Measurements from ENCODE around the gene MORN1. TPM values are rescaled to one million over a fixed set of nuclear protein-coding genes. Genes with fewer than 3 reads are reported as not detected.

Gene MORN1
- total RNA-seq, 4 donors from 2014 or later: 0.59 to 20.0 (median 9.5) TPM

GRCh38 chr1:2368053-2368744, 23.2 kb downstream of the MORN1 start:
- DNase-seq: no peak

DNA sequence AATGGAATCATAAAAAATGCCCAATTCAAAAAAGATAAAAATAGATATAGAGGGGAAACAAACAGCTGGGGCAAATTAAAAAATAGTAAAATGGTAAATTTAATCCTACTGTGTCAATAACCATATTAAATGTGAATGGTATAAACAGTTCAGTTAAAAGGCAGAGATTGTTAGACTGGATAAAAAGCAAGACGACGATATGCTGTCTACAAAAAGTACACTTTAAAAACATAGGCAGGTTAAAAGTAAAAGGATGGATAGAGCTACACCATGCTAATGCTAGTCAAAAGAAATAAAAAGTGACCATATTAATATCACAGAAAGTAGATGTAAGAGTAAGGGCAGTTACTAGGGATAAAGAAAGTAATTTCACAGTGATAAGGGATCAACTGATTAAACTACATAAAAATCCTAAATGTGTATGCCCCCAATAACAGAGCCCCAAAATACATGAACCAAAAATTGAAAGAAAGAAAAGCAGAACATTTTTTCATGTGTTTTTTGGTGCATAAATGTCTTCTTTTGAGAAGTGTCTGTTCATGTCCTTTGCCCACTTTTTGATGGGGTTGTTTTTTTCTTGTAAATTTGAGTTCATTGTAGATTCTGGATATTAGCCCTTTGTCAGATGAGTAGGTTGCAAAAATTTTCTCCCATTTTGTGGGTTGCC, 27.4 kb downstream of the MORN1 start:
- Histone ChIP-seq H3K4me3 (no peak overlapping the region), H3K27me3 (no peaks in the 10 kb centered on the region), H3K36me3 (no peaks in the 10 kb centered on the region), H3K4me1 (no peaks in the 10 kb centered on the region), H3K9me3 (no peaks in the 10 kb centered on the region), H3K27ac (no peak overlapping the region)
- TF ChIP-seq POLR2A (IDR thresholded peaks at IDR 0.05): no peak
- TF ChIP-seq, protein P1, sequence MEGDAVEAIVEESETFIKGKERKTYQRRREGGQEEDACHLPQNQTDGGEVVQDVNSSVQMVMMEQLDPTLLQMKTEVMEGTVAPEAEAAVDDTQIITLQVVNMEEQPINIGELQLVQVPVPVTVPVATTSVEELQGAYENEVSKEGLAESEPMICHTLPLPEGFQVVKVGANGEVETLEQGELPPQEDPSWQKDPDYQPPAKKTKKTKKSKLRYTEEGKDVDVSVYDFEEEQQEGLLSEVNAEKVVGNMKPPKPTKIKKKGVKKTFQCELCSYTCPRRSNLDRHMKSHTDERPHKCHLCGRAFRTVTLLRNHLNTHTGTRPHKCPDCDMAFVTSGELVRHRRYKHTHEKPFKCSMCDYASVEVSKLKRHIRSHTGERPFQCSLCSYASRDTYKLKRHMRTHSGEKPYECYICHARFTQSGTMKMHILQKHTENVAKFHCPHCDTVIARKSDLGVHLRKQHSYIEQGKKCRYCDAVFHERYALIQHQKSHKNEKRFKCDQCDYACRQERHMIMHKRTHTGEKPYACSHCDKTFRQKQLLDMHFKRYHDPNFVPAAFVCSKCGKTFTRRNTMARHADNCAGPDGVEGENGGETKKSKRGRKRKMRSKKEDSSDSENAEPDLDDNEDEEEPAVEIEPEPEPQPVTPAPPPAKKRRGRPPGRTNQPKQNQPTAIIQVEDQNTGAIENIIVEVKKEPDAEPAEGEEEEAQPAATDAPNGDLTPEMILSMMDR (IDR thresholded peaks at IDR 0.05): no peak
- intact Hi-C loops (cut with DNase I; ENCODE audit: low total_unique reads): no loop called here
- DNase-seq: no peak

More at GRCh38 chr1:2368053-2368744, 23.2 kb downstream of the MORN1 start:
- H3K4me1 ChIP-seq: no peaks in the 10 kb centered on the region
- intact Hi-C loops (cut with DNase I; ENCODE audit: low total_unique reads): no loop called here
- no peaks in the 10 kb centered on the region for H3K9me3 ChIP-seq
- H3K27ac ChIP-seq: no peak overlapping the region
- H3K27me3 ChIP-seq: no peaks in the 10 kb centered on the region
- H3K36me3 ChIP-seq: no peaks in the 10 kb centered on the region
- no peak overlapping the region for H3K4me3 ChIP-seq
- TF ChIP-seq POLR2A (IDR thresholded peaks at IDR 0.05): no peak
- TF ChIP-seq, protein P1 (IDR thresholded peaks at IDR 0.05): no peak

DNA sequence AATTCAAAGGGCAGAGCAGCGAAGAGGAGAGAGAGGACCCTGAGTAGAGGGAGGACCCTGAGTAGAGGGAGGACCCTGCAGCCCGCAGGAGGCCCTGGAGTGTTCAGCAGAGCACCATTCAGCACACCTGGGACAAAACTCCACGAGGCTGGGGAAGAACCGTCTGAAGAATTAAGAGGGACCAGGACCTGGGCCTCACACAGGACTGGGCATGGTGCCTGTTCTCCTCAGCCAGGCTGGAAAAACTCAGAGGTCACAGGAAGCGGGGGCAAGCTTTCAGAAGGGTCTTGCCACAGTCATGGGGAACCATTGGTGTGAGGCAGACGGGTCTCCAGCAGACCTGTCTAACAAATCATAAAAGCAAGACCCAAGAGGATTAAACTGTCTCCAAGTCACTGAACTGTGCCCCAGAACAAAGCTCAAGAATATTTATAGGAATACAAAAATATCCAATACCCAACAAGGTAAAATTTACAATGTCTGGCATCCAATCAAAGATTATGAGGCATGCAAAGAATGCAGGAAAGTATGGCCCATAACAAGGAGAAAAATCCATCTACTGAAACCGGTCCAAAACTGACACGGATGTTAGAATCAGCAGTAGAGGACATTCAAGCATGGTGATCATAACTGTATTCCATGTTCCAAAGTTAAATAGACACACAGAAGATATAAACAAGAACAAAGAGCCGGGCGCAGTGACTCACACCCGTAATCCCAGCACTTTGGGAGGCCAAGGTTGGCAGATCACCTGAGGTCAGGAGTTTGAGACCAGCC, 30.6 kb downstream of the MORN1 start:
- H3K27ac ChIP-seq: no peak overlapping the region
- DNase-seq: no peak

GRCh38 chr1:2358651-2359640, 32.4 kb downstream of the MORN1 start:
- no peak for TF ChIP-seq POLR2A (IDR thresholded peaks at IDR 0.05)
- TF ChIP-seq, protein P1 (IDR thresholded peaks at IDR 0.05): no peak
- no peaks in the 10 kb centered on the region for H3K27me3 ChIP-seq
- intact Hi-C loops (cut with DNase I; ENCODE audit: low total_unique reads): no loop called here
- no peak overlapping the region for H3K27ac ChIP-seq
- H3K4me1 ChIP-seq: no peaks in the 10 kb centered on the region
- H3K9me3 ChIP-seq: no peaks in the 10 kb centered on the region
- DNase-seq: no peak
- H3K36me3 ChIP-seq: no peaks in the 10 kb centered on the region
- H3K4me3 ChIP-seq: no peak overlapping the region

More for the DNA sequence above, 30.6 kb downstream of the MORN1 start:
- TF ChIP-seq, protein P1 (IDR thresholded peaks at IDR 0.05): no peak
- TF ChIP-seq POLR2A (IDR thresholded peaks at IDR 0.05): no peak
- H3K27me3 ChIP-seq: no peaks in the 10 kb centered on the region
- no peaks in the 10 kb centered on the region for H3K36me3 ChIP-seq
- H3K4me1 ChIP-seq: no peaks in the 10 kb centered on the region
- no peaks in the 10 kb centered on the region for H3K9me3 ChIP-seq
- intact Hi-C loops (cut with DNase I; ENCODE audit: low total_unique reads): no loop called here
- no peak overlapping the region for H3K4me3 ChIP-seq

All from uterus (tissue), 4 donors.